Epithelial cell of umbilical artery (primary cell): ENCODE data around the gene ENKD1. TPM values are rescaled to one million over a fixed set of nuclear protein-coding genes. Genes with fewer than 3 reads are reported as not detected.

Experiments used
- total RNA-seq: library from RNA; depleted of rRNA; stranded (reverse); fragments of >200 nt; gene quantifications from 2 replicates; pipeline ENCODE4 v1.2.3, GENCODE V29; 2014

The ENKD1 gene, protein sequence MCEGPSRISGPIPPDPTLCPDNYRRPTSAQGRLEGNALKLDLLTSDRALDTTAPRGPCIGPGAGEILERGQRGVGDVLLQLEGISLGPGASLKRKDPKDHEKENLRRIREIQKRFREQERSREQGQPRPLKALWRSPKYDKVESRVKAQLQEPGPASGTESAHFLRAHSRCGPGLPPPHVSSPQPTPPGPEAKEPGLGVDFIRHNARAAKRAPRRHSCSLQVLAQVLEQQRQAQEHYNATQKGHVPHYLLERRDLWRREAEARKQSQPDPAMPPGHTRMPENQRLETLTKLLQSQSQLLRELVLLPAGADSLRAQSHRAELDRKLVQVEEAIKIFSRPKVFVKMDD
- 14.7 and 24.0 TPM in 2 replicates for total RNA-seq

DNA sequence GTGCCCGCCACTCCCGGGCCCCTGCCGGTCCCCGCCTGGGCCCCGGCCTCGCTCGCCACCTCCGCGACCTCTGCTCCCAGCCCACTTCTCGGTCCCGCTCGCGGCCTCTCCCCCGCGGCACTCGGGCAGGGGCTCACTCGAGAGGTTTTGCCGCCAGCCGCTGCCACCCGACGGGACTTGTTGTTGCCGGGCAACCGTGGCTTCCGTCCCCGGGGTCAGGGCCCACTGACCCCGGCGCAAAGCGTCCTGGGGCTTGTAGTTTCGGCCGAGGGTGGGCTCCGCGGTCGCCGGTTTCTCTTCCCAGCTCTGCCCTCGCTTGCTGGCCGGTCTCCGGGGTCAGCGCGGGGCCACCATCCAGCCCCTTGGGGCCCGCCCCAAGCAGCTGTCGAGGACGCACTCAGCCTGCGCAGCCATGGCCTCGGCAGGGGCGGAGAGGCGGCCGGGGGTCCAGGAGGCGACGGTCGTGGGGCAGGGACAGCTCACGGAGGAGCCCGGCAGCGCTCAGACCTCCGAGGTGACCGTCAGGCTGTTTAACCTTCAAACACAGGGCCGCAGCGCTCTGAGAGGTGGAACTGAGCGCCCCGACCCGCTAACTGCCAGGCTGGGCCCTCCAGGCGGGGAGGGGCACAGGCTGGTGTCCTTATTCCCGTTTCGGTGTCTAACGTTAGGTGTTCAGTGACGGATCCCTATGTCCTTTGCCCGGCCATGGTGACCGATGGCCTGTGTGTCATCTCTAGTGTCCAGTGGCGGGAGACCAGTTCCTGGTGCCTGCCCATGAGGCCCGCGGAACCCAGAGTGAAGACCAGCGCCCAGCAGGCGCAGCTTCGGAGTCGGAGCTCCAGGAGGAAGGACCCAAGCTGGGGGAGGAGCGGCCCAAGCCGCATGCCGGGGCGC lies at the start of gene ENKD1, which contains the start of gene C16orf86:
Gene ENKD1 (minus strand): TSS at position 192 of the 894 bp plus-strand sequence. CDS start 308 bp downstream, outside the sequence.
Gene C16orf86 (plus strand): TSS at position 256 of the 894 bp plus-strand sequence. CDS start 157 bp downstream, at position 413.

DNA sequence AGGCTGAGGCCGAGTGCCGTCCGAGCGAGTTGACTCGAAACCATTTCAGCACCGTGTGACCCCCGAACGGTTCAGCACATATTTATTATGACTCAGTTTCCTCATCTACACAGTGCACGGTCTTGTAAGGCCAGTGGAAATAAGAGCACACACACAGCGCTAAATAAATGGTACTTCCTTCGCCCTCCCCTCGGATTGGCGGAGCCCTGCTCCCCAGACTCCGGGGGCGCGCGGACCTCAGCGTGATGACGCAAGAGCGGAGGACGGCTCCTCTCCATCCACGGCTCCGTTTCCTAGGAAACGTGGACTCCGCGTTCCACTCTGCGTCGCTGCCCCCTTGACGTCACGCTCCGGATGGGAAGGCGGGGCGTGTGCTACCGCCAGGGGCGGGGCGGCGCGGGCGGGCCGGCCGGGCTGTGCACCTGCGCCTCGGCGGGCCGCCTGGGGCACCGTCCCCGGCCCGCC lies 6.0 kb downstream of the ENKD1 start, which contains the start of gene PARD6A:
Gene PARD6A (plus strand): TSS at position 397 of the 465 bp plus-strand sequence. CDS start 79 bp downstream, outside the sequence.

DNA sequence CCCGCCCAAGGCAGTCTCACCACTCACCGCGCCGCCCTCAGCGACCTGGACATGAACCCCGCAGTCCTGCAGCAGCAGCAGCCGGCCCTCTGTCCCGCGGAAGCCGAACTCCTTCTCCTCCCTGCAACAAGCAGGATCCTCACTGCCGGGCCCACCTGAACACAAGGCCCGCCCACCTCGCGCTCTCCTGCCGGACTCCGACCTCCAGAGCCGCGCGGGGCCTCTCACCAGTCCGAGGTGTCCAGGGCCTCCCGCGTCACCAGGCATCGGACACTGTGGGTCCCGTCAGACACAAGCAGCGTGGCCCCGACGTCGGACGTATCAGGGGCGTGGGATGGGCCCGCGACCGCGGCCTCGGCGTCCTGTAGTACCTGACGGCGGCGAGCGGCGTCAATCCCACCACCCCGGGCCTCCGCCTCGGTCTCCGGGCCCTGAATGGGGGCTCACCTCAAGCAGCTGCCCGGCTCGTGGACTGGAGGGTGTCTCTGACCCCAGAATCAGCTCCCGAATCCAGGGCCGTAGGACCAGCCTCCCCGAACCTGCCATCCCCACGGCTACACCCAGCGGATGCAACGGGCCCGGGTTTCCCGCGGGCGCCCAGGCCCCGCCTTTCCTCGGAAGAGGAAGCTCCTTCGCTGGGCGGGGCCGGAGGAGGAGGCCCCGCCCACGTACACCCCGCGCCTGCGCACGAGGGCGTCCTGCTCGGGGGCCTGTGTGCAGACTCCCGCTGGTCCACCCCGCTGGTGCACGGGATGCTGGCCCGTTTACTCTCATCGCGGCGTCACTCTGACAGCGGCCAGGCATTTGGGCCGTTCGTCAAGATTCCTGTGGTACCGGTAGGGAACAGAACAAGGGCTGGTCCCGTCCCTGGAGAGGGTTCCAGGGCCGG lies 6.6 kb downstream of the ENKD1 start, which contains the start of gene ACD:
Gene ACD (minus strand): TSS at position 586 of the 889 bp plus-strand sequence. CDS start 40 bp downstream, at position 546.

Other genes with a start within 250 kb of the ENKD1 start
- gene HSD11B2, start 235.6 kb downstream of the ENKD1 start, total RNA-seq: 0.65 TPM in 1 of 2 replicates, not detected in the other
- gene ATP6V0D1, start 185.6 kb downstream of the ENKD1 start, total RNA-seq: 90.6 and 105 TPM in 2 replicates
- gene AGRP, start 183.2 kb downstream of the ENKD1 start, total RNA-seq: not detected in 2 replicates
- 48.7 and 49.7 TPM in 2 replicates for gene RIPOR1, start 137.9 kb downstream of the ENKD1 start, total RNA-seq
- gene CTCF, start 104.2 kb downstream of the ENKD1 start, total RNA-seq: 22.4 and 26.6 TPM in 2 replicates
- gene CARMIL2, start 21.6 kb downstream of the ENKD1 start, total RNA-seq: 0.32 and 2.7 TPM in 2 replicates
- 18.2 and 20.5 TPM in 2 replicates for gene ACD, start 6.5 kb downstream of the ENKD1 start, total RNA-seq
- gene PARD6A, start 5.8 kb downstream of the ENKD1 start, total RNA-seq: 1.6 and 5.3 TPM in 2 replicates
- gene C16orf86, start 64 bp upstream of the ENKD1 start, total RNA-seq: 3.5 and 6.8 TPM in 2 replicates
- 29.9 and 47.0 TPM in 2 replicates for gene GFOD2, start 52.6 kb upstream of the ENKD1 start, total RNA-seq
- 3.6 TPM in 2 replicates for gene RANBP10, start 139.8 kb upstream of the ENKD1 start, total RNA-seq
- 0.32 TPM in 1 of 2 replicates, not detected in the other for gene TSNAXIP1, start 140.1 kb upstream of the ENKD1 start, total RNA-seq
- 38.7 and 72.5 TPM in 2 replicates for gene THAP11, start 175.6 kb upstream of the ENKD1 start, total RNA-seq
- gene NUTF2, start 180.2 kb upstream of the ENKD1 start, total RNA-seq: 67.0 and 256 TPM in 2 replicates
- 28.6 and 29.6 TPM in 2 replicates for gene CENPT, start 180.9 kb upstream of the ENKD1 start, total RNA-seq
- 39.8 and 50.3 TPM in 2 replicates for gene EDC4, start 206.3 kb upstream of the ENKD1 start, total RNA-seq
- not detected in 2 replicates for gene NRN1L, start 218.1 kb upstream of the ENKD1 start, total RNA-seq
- 10.7 and 19.1 TPM in 2 replicates for gene PSKH1, start 226.5 kb upstream of the ENKD1 start, total RNA-seq